HG02884 (cell line): ENCODE results near the gene SNX30.

Source experiments
- ATAC-seq: cut with Tn5 transposase; IDR thresholded peaks from one replicate; pipeline ENCODE4 v1.9.1; 2021; ENCODE audit warnings: mild to moderate bottlenecking, moderate library complexity; ENCODE audit not compliant: unreplicated experiment

The SNX30 gene

DNA sequence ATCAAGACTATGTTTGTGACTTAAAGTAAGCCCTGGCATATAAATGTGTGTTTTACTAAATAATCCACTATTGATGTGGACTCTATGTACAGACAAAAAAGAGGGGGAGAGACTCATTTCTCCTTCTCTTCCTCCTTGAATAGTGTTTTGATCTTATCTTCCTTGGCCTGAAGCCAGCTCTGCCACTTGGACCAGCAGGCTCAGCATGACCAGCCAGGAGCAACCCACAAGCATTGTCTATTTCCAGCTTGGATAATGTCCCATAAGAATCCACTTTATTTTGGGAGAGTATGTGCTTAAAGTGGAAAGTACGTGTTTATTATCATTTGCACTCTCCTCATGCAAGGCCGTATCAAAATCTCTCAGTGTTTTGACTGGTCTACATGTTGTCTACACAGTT lies 164.0 kb downstream of the SNX30 start:
- ATAC-seq, result no peak

DNA sequence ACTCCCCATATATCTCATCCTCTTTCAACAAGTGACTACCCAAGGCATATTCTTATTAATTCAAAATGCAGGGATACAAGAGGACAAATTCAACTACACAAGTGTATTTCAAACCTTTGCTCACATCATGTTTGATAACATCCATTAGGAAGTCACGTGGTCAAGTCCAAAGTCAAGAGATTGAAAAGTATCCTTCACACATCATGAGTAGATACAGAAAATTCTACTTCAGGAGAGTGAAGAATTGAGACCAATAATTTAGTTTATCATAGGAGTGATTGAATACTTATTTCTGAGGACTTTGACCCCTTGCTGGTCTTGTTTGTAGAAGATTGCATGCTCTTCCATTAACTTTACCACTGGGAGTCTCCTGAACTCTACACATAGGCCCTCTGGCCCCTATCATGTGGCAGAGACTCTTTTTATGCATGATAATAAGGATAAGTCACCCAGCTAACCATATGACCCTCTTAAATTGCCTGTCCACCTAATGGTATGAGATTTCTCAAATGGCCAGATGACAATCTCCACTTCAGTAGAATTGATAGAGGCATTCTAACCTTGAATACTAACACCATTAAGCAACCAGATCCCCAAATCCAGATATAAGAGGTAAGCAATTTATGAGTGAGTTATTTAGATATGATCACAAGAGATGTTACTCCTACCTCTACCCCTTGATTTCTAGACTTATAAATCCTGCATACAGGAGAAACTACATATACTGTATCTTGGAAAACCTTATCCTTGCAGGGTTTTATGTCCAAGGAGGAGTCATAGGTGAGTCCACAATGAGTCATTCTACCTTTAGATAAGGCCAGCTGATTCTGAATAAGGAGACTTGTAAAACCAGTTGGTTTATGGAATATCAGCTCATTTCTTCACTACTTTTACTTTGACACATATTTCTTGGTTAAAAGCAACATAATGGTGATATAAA lies 166.8 kb downstream of the SNX30 start:
- no peak for ATAC-seq

DNA sequence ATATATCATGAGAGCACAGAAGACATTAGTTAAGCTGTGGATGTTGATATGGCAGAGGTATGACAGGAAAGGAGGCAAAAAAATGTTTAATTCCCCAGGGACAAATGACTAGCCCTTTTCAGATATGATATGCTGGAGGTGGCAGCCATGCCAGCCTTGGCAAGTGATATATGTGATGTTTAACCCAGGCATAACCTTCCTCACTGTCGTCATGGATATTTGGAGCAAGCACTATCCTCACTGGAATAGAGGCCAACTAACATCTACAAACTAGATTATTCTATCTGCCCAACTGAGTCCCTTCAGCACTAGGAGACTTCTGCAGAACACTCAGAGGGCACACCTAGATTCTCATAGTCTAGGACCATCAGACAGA lies 167.4 kb downstream of the SNX30 start:
- ATAC-seq, result no peak

DNA sequence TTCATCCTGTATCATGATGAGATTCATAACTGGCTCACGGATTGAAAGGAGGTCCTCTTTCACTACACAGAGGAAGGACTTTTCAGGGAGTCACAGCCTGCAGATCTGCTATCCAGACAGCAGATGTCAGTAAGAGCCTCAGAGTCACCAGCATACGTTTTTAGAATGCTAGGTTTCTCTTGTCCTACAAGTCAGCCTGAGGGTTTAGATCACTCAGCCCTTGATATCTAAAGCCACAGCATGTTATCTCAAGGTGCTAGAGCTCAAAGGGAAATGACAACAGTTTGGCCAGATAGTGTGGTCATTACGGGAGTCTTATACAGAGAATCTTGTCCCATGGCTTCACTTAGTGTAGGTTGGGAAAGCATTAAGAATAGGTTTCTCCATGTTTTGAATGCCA lies 171.0 kb downstream of the SNX30 start:
- ATAC-seq, result no peak
